KMS-11 (cell line): ENCODE measurements around the gene UBE2I.
A peak's percentile ranks its signal among the peaks of the same experiment; 100 is the strongest.

Experiments
- H2AFZ ChIP-seq: fragments of 200-600 bp; sonication (generic); 2 replicates; pipeline ENCODE4 v1.6.1; 2016; ENCODE audit warnings: antibody characterized with exemption, mixed run types, low read depth
- H3K27ac ChIP-seq: fragments of 200-600 bp; sonication (generic); 2 replicates; pipeline ENCODE4 v1.6.1; 2016; ENCODE audit warnings: mild to moderate bottlenecking, mixed run types
- H3K27me3 ChIP-seq: fragments of 200-600 bp; sonication (generic); 2 replicates; pipeline ENCODE4 v1.6.1; 2017; ENCODE audit warnings: mild to moderate bottlenecking, low read depth, mixed run types, moderate library complexity; ENCODE audit not compliant: insufficient read depth
- H3K36me3 ChIP-seq: fragments of 200-600 bp; sonication (generic); 2 replicates; pipeline ENCODE4 v1.6.1; 2017; ENCODE audit warnings: mild to moderate bottlenecking, mixed run types; ENCODE audit not compliant: insufficient read depth
- H3K4me1 ChIP-seq: fragments of 200-600 bp; sonication (generic); 2 replicates; pipeline ENCODE4 v1.6.1; 2016; ENCODE audit warnings: mild to moderate bottlenecking, low read depth, mixed run types; ENCODE audit not compliant: poor library complexity, severe bottlenecking
- H3K4me2 ChIP-seq: fragments of 200-600 bp; sonication (generic); 2 replicates; pipeline ENCODE4 v1.7.0; 2016; ENCODE audit warnings: mild to moderate bottlenecking, mixed run types
- H3K4me3 ChIP-seq: fragments of 200-600 bp; sonication (generic); IDR thresholded peaks from 2 replicates; pipeline ENCODE4 v1.6.1; 2017; ENCODE audit warnings: low read depth, low read length, mixed read lengths; ENCODE audit not compliant: insufficient read depth
- H3K79me2 ChIP-seq: fragments of 200-600 bp; sonication (generic); 2 replicates; pipeline ENCODE4 v1.6.1; 2016; ENCODE audit warnings: low read depth, mixed run types; ENCODE audit not compliant: insufficient read depth
- H3K9ac ChIP-seq: fragments of 200-600 bp; sonication (generic); 2 replicates; pipeline ENCODE4 v1.6.1; 2016; ENCODE audit warnings: mild to moderate bottlenecking, mixed run types
- H4K20me1 ChIP-seq: fragments of 200-600 bp; sonication (generic); 2 replicates; pipeline ENCODE4 v1.6.1; 2016; ENCODE audit warnings: mild to moderate bottlenecking, mixed run types; ENCODE audit not compliant: insufficient read depth
- TF ChIP-seq, protein P1 (sequence below): fragments of 200-600 bp; sonication (generic); conservative IDR thresholded peaks from 2 replicates; pipeline ENCODE4 v1.6.1; 2017; ENCODE audit warnings: low read depth, mild to moderate bottlenecking, antibody characterized with exemption, low read length, moderate library complexity, mixed read lengths

UBE2I gene

GRCh38 chr16:1330931-1331711, 21.7 kb downstream of the UBE2I start:
- peaks cover 35% of the 10 kb centered on the region for H3K27me3 ChIP-seq
- no peaks in the 10 kb centered on the region for H3K36me3 ChIP-seq
- peaks cover 25% of the 10 kb centered on the region for H3K4me1 ChIP-seq
- peak overlapping the region; percentile 100 for H3K4me2 ChIP-seq
- peak overlapping the region; percentile 80 for H3K9ac ChIP-seq
- TF ChIP-seq, protein P1, sequence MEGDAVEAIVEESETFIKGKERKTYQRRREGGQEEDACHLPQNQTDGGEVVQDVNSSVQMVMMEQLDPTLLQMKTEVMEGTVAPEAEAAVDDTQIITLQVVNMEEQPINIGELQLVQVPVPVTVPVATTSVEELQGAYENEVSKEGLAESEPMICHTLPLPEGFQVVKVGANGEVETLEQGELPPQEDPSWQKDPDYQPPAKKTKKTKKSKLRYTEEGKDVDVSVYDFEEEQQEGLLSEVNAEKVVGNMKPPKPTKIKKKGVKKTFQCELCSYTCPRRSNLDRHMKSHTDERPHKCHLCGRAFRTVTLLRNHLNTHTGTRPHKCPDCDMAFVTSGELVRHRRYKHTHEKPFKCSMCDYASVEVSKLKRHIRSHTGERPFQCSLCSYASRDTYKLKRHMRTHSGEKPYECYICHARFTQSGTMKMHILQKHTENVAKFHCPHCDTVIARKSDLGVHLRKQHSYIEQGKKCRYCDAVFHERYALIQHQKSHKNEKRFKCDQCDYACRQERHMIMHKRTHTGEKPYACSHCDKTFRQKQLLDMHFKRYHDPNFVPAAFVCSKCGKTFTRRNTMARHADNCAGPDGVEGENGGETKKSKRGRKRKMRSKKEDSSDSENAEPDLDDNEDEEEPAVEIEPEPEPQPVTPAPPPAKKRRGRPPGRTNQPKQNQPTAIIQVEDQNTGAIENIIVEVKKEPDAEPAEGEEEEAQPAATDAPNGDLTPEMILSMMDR: no peak
- no peaks in the 10 kb centered on the region for H3K79me2 ChIP-seq
- H3K4me3 ChIP-seq: peak overlapping the region; percentile 51
- peak overlapping the region; percentile 71; the same call in 1 of the 2 replicates for H2AFZ ChIP-seq
- no peaks in the 10 kb centered on the region for H4K20me1 ChIP-seq
- peak overlapping the region; percentile 82 for H3K27ac ChIP-seq

GRCh38 chr16:1331712-1332617, 22.5 kb downstream of the UBE2I start:
- Histone ChIP-seq H3K4me3 (peak overlapping the region; percentile 51), H3K9ac (peak overlapping the region; percentile 80), H4K20me1 (no peaks in the 10 kb centered on the region), H3K27ac (peak overlapping the region; percentile 82), H2AFZ (peak overlapping the region; percentile 71; the same call in 1 of the 2 replicates), H3K4me2 (peak overlapping the region; percentile 100), H3K36me3 (no peaks in the 10 kb centered on the region), H3K4me1 (peaks cover 25% of the 10 kb centered on the region), H3K27me3 (peaks cover 43% of the 10 kb centered on the region), H3K79me2 (no peaks in the 10 kb centered on the region)
- TF ChIP-seq, protein P1: no peak

DNA sequence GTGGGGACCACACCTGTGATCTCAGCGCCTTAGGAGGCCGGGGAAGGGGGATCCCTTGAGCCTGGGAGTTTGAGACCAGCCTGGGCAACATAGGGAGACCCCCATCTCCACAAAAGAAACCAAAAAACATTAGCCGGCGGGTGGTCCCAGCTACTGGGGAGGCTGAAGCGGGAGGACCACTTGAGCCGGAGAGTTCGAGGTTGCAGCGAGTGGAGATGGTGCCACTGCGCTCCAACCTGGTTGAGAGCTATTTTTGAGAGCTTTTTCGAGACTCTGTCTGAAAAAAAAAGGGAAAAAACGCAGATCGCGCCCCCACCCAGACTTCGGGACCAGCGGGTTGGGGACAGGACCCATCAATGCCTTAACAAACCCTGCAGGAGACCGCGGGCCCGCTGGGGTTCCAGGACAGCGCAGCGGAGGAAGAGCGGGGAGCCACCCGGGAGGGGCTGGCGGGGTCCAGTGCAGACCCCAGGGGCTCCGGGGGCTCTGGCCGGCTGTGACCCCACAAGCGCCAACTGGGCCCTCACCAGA, 23.2 kb downstream of the UBE2I start:
- Histone ChIP-seq H3K36me3 (no peaks in the 10 kb centered on the region), H3K4me2 (peak overlapping the region; percentile 100), H3K9ac (peak overlapping the region; percentile 80), H2AFZ (peak overlapping the region; percentile 71), H3K4me1 (peaks cover 25% of the 10 kb centered on the region), H3K27me3 (peaks cover 51% of the 10 kb centered on the region), H3K27ac (peak overlapping the region; percentile 82), H3K79me2 (no peaks in the 10 kb centered on the region), H4K20me1 (no peaks in the 10 kb centered on the region), H3K4me3 (peak overlapping the region; percentile 44)
- TF ChIP-seq, protein P1: no peak

DNA sequence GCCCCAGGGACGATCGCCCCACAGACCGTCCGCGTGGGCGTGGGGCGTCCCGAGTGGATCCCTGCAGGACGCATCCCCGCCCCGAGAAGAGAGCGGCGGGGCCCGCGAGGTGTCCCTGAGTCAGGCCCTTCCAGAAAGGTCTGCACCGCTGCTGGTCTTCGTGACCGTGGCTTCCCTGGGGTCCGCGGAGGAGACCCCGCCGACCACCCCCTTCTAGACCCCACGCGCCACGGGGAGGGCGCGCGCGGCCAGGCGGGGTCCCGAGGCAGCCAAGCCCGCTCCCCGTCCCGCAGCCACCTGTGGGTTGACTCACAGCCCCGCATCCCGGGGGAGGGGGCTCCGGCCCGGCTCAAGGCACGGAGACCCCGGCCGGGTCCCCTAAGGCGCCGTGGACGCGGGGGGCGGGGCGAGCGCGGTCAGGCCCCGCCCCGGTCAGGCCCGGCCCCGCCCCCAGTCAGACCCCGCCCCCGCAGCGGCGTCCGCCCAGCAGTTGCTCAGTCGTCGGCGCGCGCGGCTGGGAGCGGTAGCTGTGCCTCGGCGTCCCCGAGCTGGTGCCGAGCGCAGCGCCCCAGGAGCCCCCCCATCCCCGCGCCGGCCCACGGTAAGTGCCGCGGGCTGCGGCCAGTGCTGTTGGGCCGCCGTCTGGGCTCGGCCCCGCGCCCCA, 23.8 kb downstream of the UBE2I start, which contains the start of gene BAIAP3:
BAIAP3 (plus strand) TSS at position 497 of the 664 bp plus-strand sequence. CDS start 4,905 bp downstream, outside the sequence.
- Histone ChIP-seq H4K20me1 (no peaks in the 10 kb centered on the region), H3K4me3 (peak within 1 kb of the TSS; percentile 44)

More for the DNA sequence above, 23.8 kb downstream of the UBE2I start, which contains the start of gene BAIAP3:
- Histone ChIP-seq H3K9ac (peak within 1 kb of the TSS; percentile 80; the same call in 1 of the 2 replicates), H3K27me3 (peaks cover 55% of the 10 kb centered on the region), H3K27ac (peak within 1 kb of the TSS; percentile 82), H3K36me3 (no peaks in the 10 kb centered on the region), H3K4me2 (peak within 1 kb of the TSS; percentile 100), H3K4me1 (peaks cover 30% of the 10 kb centered on the region), H3K79me2 (no peaks in the 10 kb centered on the region), H2AFZ (peak within 1 kb of the TSS; percentile 71)
- TF ChIP-seq, protein P1: no peak
